Medulla oblongata (tissue), 1 donor: ENCODE data around the gene AHDC1.
"Not testable (repeated sequence)": the region's sequence is repeated elsewhere in the genome, so short reads cannot be mapped to it uniquely, and the experiment has no call there.

ENCODE experiments used
- DNase-seq: peaks from one replicate; pipeline ENCODE4 v3.0.0-alpha.2; 2015; ENCODE audit errors: extremely low spot score

AHDC1 gene

GRCh38 chr1:27603681-27604578, at the start of gene AHDC1:
TSS of gene AHDC1 (minus strand) at chr1:27604144. CDS start at chr1:27552115, 52,029 bp downstream.
- peak; percentile 88 for DNase-seq

- no peak for DNase-seq
Measured at GRCh38 chr1:27652111-27652864, 48.3 kb upstream of the AHDC1 start.

- DNase-seq = no peak
Measured at GRCh38 chr1:27650539-27651175, 46.7 kb upstream of the AHDC1 start.

- DNase-seq = no peak
Measured at GRCh38 chr1:27650171-27650538, 46.2 kb upstream of the AHDC1 start.

- no peak for DNase-seq
Measured at GRCh38 chr1:27649306-27649635, 45.3 kb upstream of the AHDC1 start.

GRCh38 chr1:27648602-27649305, 44.8 kb upstream of the AHDC1 start:
- DNase-seq = no peak

- DNase-seq = no peak
Measured at GRCh38 chr1:27647328-27647727, 43.4 kb upstream of the AHDC1 start.

GRCh38 chr1:27646676-27647075, 42.7 kb upstream of the AHDC1 start:
- DNase-seq = no peak

GRCh38 chr1:27645071-27645415, 41.1 kb upstream of the AHDC1 start:
- no peak for DNase-seq

GRCh38 chr1:27644369-27645070, 40.6 kb upstream of the AHDC1 start:
- DNase-seq = no peak

GRCh38 chr1:27643600-27644368, 39.8 kb upstream of the AHDC1 start:
- DNase-seq = no peak

- not testable (repeated sequence) for DNase-seq
Measured at GRCh38 chr1:27640514-27640913, 36.6 kb upstream of the AHDC1 start.

GRCh38 chr1:27638805-27639204, 34.9 kb upstream of the AHDC1 start:
- DNase-seq = no peak

- DNase-seq = no peak
Measured at GRCh38 chr1:27638047-27638734, 34.2 kb upstream of the AHDC1 start.

- no peak for DNase-seq
Measured at GRCh38 chr1:27635396-27636142, 31.6 kb upstream of the AHDC1 start.

GRCh38 chr1:27634985-27635367, 31.0 kb upstream of the AHDC1 start, which contains the start of gene FGR:
TSS of gene FGR (minus strand) at chr1:27635185. CDS start at chr1:27623916, 11,269 bp downstream.
- no peak for DNase-seq

- no peak for DNase-seq
Measured at GRCh38 chr1:27634177-27634984, 30.4 kb upstream of the AHDC1 start.

- no peak for DNase-seq
Measured at GRCh38 chr1:27633640-27634176, 29.8 kb upstream of the AHDC1 start.
